Skeletal muscle tissue (tissue), 4 donors: Measurements from ENCODE around the gene B3GNT5. TPM values are rescaled to one million over a fixed set of nuclear protein-coding genes. Genes with fewer than 3 reads are reported as not detected.
A peak's percentile ranks its signal among the peaks of the same experiment; 100 is the strongest.

ENCODE experiments used
- H3K27ac ChIP-seq: one replicate; pipeline ENCODE4 v1.7.0; 2013; ENCODE audit warnings: mild to moderate bottlenecking, low read depth, low read length, inconsistent platforms
- H3K27me3 ChIP-seq, 3 donors: one replicate each; pipeline ENCODE4 v1.7.0; 2013; ENCODE audit warnings: low read length in 3 of 3; ENCODE audit not compliant: control insufficient read depth in 3 of 3, insufficient read depth in 3 of 3
- H3K36me3 ChIP-seq, 3 donors: one replicate each; pipeline ENCODE4 v1.7.0; 2013; ENCODE audit warnings: low read length in 3 of 3; ENCODE audit not compliant: control insufficient read depth in 3 of 3, insufficient read depth in 3 of 3
- H3K4me1 ChIP-seq, 3 donors: one replicate each; pipeline ENCODE4 v1.7.0; 2013; ENCODE audit warnings: low read length in 3 of 3, mild to moderate bottlenecking in 3 of 3; ENCODE audit not compliant: control insufficient read depth in 3 of 3, insufficient read depth in 3 of 3
- H3K4me3 ChIP-seq, 3 donors: one replicate each; pipeline ENCODE4 v1.7.0; 2013; ENCODE audit warnings: low read length in 3 of 3
- H3K9ac ChIP-seq, 3 donors: one replicate each; pipeline ENCODE4 v1.7.0; 2013; ENCODE audit warnings: low read length in 3 of 3, mild to moderate bottlenecking in 3 of 3, moderate library complexity in 2 of 3, low read depth in 1 of 3
- H3K9me3 ChIP-seq, 3 donors: one replicate each; pipeline ENCODE4 v1.7.0; 2013; ENCODE audit warnings: low read length in 3 of 3; ENCODE audit not compliant: control insufficient read depth in 3 of 3
- total RNA-seq: library from RNA; depleted of rRNA; stranded (reverse); fragments of >200 nt; gene quantifications from one replicate; pipeline ENCODE4 v1.2.3, GENCODE V29; 2014
- donor health status: Osteomylitis.

B3GNT5 gene
- 4.2 TPM for total RNA-seq

DNA sequence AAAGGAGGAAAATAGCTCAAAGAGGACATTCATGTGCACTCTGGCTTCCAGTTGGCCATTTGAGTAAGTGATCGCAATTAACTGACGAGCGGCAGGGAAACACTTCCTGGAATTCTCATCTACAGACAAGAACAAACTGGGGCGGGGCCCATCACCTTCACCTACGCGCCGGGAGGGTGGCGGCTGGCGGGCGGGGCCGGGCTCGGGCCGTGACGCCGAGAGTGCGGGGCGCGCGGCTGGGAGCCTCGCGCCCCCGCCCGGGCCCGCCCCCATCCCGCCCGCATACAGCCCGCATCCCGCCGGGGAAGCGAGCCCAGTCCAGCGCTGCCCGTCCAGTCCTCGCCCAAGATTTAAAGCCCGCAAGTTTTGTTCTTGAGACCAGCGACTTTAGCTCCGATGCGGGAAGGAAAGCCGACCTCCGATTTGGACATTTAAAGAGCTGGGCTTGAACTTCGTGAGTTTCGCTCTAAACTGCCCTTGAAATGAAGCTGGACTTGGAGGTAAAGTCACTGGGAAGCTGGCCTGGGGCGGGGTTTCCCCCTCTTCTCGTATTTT lies at the start of gene B3GNT5:
B3GNT5 (plus strand) TSS at position 281 of the 555 bp plus-strand sequence. CDS start 16,546 bp downstream, outside the sequence.
- peaks cover 3 to 10% (median 4%) of the 10 kb centered on the region in 3 donors for H3K4me1 ChIP-seq
- H3K27me3 ChIP-seq, result no peaks in the 10 kb centered on the region
- H3K36me3 ChIP-seq, result peaks cover 0 to 4% (median 0%) of the 10 kb centered on the region in 3 donors
- peak within 1 kb of the TSS; percentile 76 to 81 (median 81) for H3K4me3 ChIP-seq
- peak within 1 kb of the TSS; percentile 82 to 90 (median 89) for H3K9ac ChIP-seq
- H3K9me3 ChIP-seq, result no peaks in the 10 kb centered on the region
- peak within 1 kb of the TSS; percentile 90 for H3K27ac ChIP-seq

DNA sequence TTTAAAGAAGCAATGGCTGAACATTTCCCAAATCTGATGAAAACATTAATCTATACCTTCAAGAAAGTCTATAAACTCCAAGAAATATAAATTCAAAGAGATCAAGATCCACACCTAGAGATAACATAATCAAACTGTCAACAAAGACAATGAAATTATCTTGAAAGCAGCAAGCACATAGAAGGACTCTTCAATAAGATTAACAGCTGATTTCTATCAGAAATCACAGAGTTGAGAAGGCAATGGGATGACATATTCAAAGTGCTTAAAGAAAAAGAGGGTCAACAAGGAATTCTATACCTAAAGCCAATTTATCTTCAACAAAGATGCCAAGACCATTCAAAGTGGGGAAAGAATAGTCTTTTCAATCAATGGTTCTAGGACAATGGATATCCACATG lies 49.4 kb upstream of the B3GNT5 start:
- H3K9ac ChIP-seq, result no peak overlapping the region
- no peak overlapping the region for H3K27ac ChIP-seq
- H3K4me1 ChIP-seq, result no peaks in the 10 kb centered on the region

DNA sequence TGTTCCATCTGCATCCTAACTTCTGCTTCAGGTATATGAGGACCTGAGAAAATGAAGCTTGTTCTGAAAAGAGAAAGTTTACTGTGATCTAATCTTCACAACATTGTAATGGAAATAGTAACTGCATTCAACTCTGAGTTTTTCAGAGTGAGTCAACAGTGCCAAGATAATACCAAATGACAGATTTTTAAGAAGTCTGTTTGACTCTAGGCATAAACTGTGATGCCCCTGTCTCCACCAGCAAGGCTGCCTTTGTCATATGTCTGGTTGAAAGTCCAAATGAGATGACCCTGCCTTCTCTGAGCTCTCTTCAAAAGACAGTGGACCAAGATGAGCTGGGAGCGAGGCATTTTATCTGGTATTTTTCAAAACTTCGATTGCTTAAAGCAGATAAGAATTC lies 44.8 kb upstream of the B3GNT5 start:
- H3K4me1 ChIP-seq, result peaks cover 0 to 5% (median 2%) of the 10 kb centered on the region in 3 donors
- no peaks in the 10 kb centered on the region for H3K27me3 ChIP-seq
- H3K36me3 ChIP-seq, result no peaks in the 10 kb centered on the region
- no peak overlapping the region for H3K27ac ChIP-seq
- no peak overlapping the region for H3K9ac ChIP-seq
- no peak overlapping the region for H3K4me3 ChIP-seq
- no peaks in the 10 kb centered on the region for H3K9me3 ChIP-seq

More for the DNA sequence above, 49.4 kb upstream of the B3GNT5 start:
- no peaks in the 10 kb centered on the region for H3K27me3 ChIP-seq
- H3K36me3 ChIP-seq, result no peaks in the 10 kb centered on the region
- no peaks in the 10 kb centered on the region for H3K9me3 ChIP-seq
- no peak overlapping the region for H3K4me3 ChIP-seq

DNA sequence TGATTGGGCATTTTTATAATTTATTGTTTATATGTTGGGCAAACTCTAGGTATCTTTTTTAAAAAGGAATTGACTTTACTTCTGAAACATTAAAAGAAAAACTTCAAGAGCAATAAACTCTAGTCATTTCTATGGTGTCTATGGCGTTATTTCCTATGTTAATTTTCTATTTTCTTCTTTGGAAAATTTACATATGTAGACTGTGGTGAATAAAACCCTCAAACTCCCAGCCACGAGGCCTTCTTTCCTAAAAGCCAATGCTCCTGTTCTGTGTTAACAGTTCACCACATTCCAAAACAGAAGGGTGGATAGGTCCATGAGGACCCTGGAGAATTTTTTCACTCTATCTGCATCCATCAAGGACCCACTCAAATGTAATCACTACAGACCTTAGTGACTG lies 44.3 kb upstream of the B3GNT5 start:
- Histone ChIP-seq H3K27me3 (no peaks in the 10 kb centered on the region), H3K9ac (no peak overlapping the region), H3K27ac (no peak overlapping the region), H3K4me3 (no peak overlapping the region), H3K9me3 (no peaks in the 10 kb centered on the region), H3K36me3 (no peaks in the 10 kb centered on the region), H3K4me1 (peaks cover 0 to 5% (median 2%) of the 10 kb centered on the region in 3 donors)

DNA sequence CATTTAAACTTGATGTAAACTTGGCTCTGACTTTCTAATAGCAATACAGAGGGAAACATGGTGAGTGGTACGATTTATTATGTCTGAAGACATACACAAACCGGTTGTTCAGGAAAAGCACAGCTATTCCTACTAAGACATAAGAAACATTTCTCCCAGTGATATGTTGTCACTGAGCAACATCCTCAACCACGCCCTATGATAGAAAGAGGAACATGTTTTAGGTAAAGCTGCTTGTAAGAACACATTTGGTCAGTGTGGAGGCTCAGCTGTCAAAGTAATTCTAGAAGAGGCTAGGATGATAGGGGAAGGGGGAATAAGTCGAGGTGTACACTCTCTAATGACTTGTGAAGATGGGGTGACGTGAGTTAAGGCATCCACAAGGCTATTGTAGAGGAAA lies 42.7 kb upstream of the B3GNT5 start:
- Histone ChIP-seq H3K9ac (no peak overlapping the region), H3K9me3 (no peaks in the 10 kb centered on the region), H3K36me3 (no peaks in the 10 kb centered on the region), H3K27ac (peak overlapping the region; percentile 36), H3K4me1 (peaks cover 0 to 5% (median 5%) of the 10 kb centered on the region in 3 donors), H3K27me3 (no peaks in the 10 kb centered on the region), H3K4me3 (no peak overlapping the region)

DNA sequence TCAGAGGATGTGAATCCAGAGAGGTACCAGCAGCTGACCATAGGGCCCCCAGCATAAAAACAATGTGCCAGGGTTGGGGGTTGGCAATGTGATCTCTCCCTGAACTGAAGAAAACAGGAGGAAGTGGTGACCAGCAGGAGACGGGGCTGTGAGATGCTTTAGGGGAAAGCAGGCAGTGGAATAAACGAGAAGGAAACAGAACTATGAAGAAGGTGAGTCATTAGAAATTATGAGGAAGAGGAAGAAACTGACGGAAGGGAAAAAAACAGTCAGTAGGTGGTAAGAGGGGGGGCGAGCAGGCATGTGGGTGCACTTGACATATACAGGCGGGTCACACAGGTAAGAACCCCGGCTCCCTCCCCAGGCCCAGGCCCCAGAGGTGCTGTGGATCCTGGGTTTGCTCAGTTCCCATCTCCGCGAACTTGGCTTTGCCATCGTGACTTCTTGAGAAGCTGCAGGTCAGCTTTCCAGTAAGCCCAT lies 42.2 kb upstream of the B3GNT5 start:
- H3K27ac ChIP-seq, result peak overlapping the region; percentile 36
- H3K4me3 ChIP-seq, result no peak overlapping the region
- peaks cover 0 to 5% (median 5%) of the 10 kb centered on the region in 3 donors for H3K4me1 ChIP-seq
- H3K9ac ChIP-seq, result no peak overlapping the region
- H3K9me3 ChIP-seq, result no peaks in the 10 kb centered on the region
- H3K27me3 ChIP-seq, result no peaks in the 10 kb centered on the region
- H3K36me3 ChIP-seq, result peaks cover 0 to 4% (median 0%) of the 10 kb centered on the region in 3 donors

GRCh38 chr3:183211352-183211751 lies 41.7 kb upstream of the B3GNT5 start:
- H3K27me3 ChIP-seq, result no peaks in the 10 kb centered on the region
- H3K4me1 ChIP-seq, result peaks cover 0 to 5% (median 5%) of the 10 kb centered on the region in 3 donors
- H3K36me3 ChIP-seq, result peaks cover 0 to 5% (median 0%) of the 10 kb centered on the region in 3 donors
- peak overlapping the region; percentile 52 for H3K27ac ChIP-seq
- no peak overlapping the region for H3K9ac ChIP-seq
- no peaks in the 10 kb centered on the region for H3K9me3 ChIP-seq
- no peak overlapping the region for H3K4me3 ChIP-seq

GRCh38 chr3:183212096-183212495 lies 41.0 kb upstream of the B3GNT5 start:
- H3K27ac ChIP-seq, result peak overlapping the region; percentile 52
- no peak overlapping the region for H3K9ac ChIP-seq
- no peak overlapping the region for H3K4me3 ChIP-seq
- peaks cover 0 to 5% (median 5%) of the 10 kb centered on the region in 3 donors for H3K4me1 ChIP-seq
- peaks cover 0 to 5% (median 0%) of the 10 kb centered on the region in 3 donors for H3K36me3 ChIP-seq
- H3K27me3 ChIP-seq, result no peaks in the 10 kb centered on the region
- no peaks in the 10 kb centered on the region for H3K9me3 ChIP-seq

GRCh38 chr3:183212565-183212964 lies 40.5 kb upstream of the B3GNT5 start:
- H3K4me3 ChIP-seq, result no peak overlapping the region
- H3K9ac ChIP-seq, result no peak overlapping the region
- H3K9me3 ChIP-seq, result no peaks in the 10 kb centered on the region
- peak overlapping the region; percentile 52 for H3K27ac ChIP-seq
- H3K36me3 ChIP-seq, result peaks cover 0 to 5% (median 0%) of the 10 kb centered on the region in 3 donors
- peaks cover 0 to 5% (median 5%) of the 10 kb centered on the region in 3 donors for H3K4me1 ChIP-seq
- no peaks in the 10 kb centered on the region for H3K27me3 ChIP-seq

DNA sequence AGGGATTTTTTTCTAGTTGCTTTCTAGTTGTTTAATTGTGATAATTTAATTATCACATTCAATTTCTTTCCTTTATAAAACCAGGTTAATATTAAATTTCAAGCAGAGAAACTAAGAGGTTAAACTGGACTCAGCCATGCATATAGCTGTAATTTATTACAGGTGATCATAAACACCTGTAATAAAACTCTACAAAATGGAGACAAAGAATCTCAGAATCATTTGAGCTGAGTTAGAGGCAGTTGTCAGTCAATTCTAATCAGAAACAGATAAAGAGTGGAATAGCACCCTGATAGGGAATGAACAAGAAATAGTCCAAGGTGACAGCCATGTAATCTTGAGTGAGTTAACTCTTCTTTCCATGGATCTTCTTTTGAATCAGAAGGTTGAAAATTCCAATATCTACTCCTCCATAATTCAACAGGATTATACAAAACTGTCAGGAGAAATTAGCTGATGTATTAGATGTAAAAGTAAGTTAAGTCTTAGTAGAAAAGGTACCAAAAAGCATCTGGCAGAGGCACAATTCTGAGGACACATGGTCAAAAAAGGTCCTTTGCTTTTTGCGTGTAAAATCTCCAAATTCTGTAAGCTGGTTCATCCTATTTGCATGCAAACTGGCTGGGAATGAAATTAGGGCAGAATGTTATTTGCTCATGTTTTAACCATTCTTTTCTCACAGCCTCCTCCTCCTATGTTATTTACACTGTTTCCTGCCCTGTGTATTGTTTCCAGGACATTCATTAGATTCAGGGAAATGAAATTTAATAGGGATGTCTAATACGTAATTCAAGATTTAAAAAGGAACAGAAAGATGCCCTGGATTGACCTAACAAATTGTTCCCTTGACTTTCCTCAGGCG lies 39.4 kb upstream of the B3GNT5 start:
- H3K27ac ChIP-seq, result no peak overlapping the region
- H3K4me3 ChIP-seq, result no peak overlapping the region
- peaks cover 0 to 5% (median 5%) of the 10 kb centered on the region in 3 donors for H3K4me1 ChIP-seq
- no peak overlapping the region for H3K9ac ChIP-seq
- no peaks in the 10 kb centered on the region for H3K9me3 ChIP-seq
- H3K36me3 ChIP-seq, result peaks cover 0 to 5% (median 0%) of the 10 kb centered on the region in 3 donors
- H3K27me3 ChIP-seq, result no peaks in the 10 kb centered on the region
